Measurements from ENCODE around the gene OR4D11. TPM values are rescaled to one million over a fixed set of nuclear protein-coding genes. Genes with fewer than 3 reads are reported as not detected.

The OR4D11 gene
- total and polyA plus RNA-seq, 10 of the 15 experiments (the other 5 are each of a cell fraction or from before 2014, with no cell fraction given), result not detected

DNA sequence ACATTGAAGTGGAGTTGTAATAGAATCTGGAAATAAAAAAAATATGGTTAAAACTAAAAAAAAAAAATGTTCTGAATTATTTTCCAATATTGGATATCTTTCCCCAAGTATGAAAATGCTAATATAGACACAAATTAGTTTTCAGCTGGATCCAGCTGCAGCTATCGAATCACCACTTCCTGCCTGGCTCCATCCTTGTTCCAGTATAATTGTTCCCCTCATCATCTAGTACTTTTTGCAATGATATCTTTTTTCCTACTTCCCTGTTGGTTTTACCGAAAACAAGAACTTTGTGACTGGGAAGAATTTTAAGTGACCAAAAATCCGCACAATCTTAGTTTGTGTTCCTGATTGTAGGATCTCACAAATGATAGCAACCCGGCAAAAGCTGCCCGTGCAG lies 17.4 kb downstream of the OR4D11 start:
- Histone ChIP-seq H3K9ac (ENCODE audit: control insufficient read depth, insufficient read depth, low read length) (no peak overlapping the region), H4K20me1 (ENCODE audit: control insufficient read depth, insufficient read depth) (no peaks in the 10 kb centered on the region), H2AFZ (ENCODE audit: control insufficient read depth, low read depth, low read length) (no peak overlapping the region), H3K27ac (ENCODE audit: control insufficient read depth, insufficient read depth) (no peak overlapping the region), H3K79me2 (ENCODE audit: control insufficient read depth, insufficient read depth, low read length) (no peaks in the 10 kb centered on the region), H3K36me3 (ENCODE audit: control insufficient read depth in 2 of 2, insufficient read depth in 2 of 2, low read length in 1 of 2) (no peaks in the 10 kb centered on the region), H3K27me3 (replicated peaks in 1 of 2; ENCODE audit: control insufficient read depth in 2 of 2, insufficient read depth in 2 of 2, low read length in 1 of 2) (no peaks in the 10 kb centered on the region), H3K4me3 (no peak overlapping the region), H3K4me2 (ENCODE audit: control insufficient read depth, insufficient read depth) (no peak overlapping the region), H3K9me3 (replicated peaks; ENCODE audit: control insufficient read depth, insufficient read depth, low read length) (no peaks in the 10 kb centered on the region), H3K4me1 (ENCODE audit: control insufficient read depth, insufficient read depth, low read length) (no peaks in the 10 kb centered on the region)
- DNase-seq (ENCODE audit: low read depth, low spot score) (no peak), ATAC-seq (no peak), FAIRE-seq (no peak)
- ChIA-PET SMC1A (ENCODE audit: uncharacterized antibody, unreplicated experiment) (interaction anchor here (1.5 kb wide), 1 partner anchor 17 kb away, joined by 3 read pairs; no protein-coding TSS in a partner anchor), POLR2A (no interaction called here), RAD21 (ENCODE audit: unreplicated experiment) (no interaction called here), CTCF (no interaction called here)
- intact Hi-C loops (cut with micrococcal nuclease; ENCODE audit: unreplicated experiment), result no loop called here
- 58% methylated on average over 5 of the region's 5 CpGs for WGBS (ENCODE audit: insufficient coverage, insufficient replicate concordance, low lambda C conversion rate, missing lambda C conversion rate)
- in situ Hi-C loops (cut with MboI), result no loop called here
- no TSS peak for BruUV-seq (replicated peaks)
- TF ChIP-seq MTA3 (IDR thresholded peaks at IDR 0.05; ENCODE audit: borderline replicate concordance, low read length), result no peak
- TF ChIP-seq, protein P1, sequence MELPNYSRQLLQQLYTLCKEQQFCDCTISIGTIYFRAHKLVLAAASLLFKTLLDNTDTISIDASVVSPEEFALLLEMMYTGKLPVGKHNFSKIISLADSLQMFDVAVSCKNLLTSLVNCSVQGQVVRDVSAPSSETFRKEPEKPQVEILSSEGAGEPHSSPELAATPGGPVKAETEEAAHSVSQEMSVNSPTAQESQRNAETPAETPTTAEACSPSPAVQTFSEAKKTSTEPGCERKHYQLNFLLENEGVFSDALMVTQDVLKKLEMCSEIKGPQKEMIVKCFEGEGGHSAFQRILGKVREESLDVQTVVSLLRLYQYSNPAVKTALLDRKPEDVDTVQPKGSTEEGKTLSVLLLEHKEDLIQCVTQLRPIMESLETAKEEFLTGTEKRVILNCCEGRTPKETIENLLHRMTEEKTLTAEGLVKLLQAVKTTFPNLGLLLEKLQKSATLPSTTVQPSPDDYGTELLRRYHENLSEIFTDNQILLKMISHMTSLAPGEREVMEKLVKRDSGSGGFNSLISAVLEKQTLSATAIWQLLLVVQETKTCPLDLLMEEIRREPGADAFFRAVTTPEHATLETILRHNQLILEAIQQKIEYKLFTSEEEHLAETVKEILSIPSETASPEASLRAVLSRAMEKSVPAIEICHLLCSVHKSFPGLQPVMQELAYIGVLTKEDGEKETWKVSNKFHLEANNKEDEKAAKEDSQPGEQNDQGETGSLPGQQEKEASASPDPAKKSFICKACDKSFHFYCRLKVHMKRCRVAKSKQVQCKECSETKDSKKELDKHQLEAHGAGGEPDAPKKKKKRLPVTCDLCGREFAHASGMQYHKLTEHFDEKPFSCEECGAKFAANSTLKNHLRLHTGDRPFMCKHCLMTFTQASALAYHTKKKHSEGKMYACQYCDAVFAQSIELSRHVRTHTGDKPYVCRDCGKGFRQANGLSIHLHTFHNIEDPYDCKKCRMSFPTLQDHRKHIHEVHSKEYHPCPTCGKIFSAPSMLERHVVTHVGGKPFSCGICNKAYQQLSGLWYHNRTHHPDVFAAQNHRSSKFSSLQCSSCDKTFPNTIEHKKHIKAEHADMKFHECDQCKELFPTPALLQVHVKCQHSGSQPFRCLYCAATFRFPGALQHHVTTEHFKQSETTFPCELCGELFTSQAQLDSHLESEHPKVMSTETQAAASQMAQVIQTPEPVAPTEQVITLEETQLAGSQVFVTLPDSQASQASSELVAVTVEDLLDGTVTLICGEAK (IDR thresholded peaks at IDR 0.05; ENCODE audit: borderline replicate concordance), result no peak
- TF ChIP-seq ZNF622 (IDR thresholded peaks at IDR 0.05), result no peak
- no peak for TF ChIP-seq STAT3 (IDR thresholded peaks at IDR 0.05; ENCODE audit: low read depth, low read length)
- TF ChIP-seq, protein P2, sequence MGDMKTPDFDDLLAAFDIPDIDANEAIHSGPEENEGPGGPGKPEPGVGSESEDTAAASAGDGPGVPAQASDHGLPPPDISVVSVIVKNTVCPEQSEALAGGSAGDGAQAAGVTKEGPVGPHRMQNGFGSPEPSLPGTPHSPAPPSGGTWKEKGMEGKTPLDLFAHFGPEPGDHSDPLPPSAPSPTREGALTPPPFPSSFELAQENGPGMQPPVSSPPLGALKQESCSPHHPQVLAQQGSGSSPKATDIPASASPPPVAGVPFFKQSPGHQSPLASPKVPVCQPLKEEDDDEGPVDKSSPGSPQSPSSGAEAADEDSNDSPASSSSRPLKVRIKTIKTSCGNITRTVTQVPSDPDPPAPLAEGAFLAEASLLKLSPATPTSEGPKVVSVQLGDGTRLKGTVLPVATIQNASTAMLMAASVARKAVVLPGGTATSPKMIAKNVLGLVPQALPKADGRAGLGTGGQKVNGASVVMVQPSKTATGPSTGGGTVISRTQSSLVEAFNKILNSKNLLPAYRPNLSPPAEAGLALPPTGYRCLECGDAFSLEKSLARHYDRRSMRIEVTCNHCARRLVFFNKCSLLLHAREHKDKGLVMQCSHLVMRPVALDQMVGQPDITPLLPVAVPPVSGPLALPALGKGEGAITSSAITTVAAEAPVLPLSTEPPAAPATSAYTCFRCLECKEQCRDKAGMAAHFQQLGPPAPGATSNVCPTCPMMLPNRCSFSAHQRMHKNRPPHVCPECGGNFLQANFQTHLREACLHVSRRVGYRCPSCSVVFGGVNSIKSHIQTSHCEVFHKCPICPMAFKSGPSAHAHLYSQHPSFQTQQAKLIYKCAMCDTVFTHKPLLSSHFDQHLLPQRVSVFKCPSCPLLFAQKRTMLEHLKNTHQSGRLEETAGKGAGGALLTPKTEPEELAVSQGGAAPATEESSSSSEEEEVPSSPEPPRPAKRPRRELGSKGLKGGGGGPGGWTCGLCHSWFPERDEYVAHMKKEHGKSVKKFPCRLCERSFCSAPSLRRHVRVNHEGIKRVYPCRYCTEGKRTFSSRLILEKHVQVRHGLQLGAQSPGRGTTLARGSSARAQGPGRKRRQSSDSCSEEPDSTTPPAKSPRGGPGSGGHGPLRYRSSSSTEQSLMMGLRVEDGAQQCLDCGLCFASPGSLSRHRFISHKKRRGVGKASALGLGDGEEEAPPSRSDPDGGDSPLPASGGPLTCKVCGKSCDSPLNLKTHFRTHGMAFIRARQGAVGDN (IDR thresholded peaks at IDR 0.05), result no peak
- no peak for TF ChIP-seq ZNF274 (IDR thresholded peaks at IDR 0.05; ENCODE audit: insufficient read depth, insufficient read length)
- TF ChIP-seq CBX5 (IDR thresholded peaks at IDR 0.05; ENCODE audit: low read depth), result no peak
- no peak for TF ChIP-seq RAD51 (IDR thresholded peaks at IDR 0.05)
- TF ChIP-seq, protein P3, sequence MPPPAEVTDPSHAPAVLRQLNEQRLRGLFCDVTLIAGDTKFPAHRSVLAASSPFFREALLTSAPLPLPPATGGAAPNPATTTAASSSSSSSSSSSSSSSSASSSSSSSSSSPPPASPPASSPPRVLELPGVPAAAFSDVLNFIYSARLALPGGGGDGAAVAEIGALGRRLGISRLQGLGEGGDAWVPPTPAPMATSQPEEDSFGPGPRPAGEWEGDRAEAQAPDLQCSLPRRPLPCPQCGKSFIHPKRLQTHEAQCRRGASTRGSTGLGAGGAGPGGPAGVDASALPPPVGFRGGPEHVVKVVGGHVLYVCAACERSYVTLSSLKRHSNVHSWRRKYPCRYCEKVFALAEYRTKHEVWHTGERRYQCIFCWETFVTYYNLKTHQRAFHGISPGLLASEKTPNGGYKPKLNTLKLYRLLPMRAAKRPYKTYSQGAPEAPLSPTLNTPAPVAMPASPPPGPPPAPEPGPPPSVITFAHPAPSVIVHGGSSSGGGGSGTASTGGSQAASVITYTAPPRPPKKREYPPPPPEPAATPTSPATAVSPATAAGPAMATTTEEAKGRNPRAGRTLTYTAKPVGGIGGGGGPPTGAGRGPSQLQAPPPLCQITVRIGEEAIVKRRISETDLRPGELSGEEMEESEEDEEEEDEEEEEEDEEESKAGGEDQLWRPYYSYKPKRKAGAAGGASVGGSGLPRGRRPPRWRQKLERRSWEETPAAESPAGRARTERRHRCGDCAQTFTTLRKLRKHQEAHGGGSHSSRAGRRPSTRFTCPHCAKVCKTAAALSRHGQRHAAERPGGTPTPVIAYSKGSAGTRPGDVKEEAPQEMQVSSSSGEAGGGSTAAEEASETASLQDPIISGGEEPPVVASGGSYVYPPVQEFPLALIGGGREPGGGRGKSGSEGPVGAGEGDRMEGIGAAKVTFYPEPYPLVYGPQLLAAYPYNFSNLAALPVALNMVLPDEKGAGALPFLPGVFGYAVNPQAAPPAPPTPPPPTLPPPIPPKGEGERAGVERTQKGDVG (CRISPR knock-in tag; IDR thresholded peaks at IDR 0.05), result no peak
- TF ChIP-seq, protein P4, sequence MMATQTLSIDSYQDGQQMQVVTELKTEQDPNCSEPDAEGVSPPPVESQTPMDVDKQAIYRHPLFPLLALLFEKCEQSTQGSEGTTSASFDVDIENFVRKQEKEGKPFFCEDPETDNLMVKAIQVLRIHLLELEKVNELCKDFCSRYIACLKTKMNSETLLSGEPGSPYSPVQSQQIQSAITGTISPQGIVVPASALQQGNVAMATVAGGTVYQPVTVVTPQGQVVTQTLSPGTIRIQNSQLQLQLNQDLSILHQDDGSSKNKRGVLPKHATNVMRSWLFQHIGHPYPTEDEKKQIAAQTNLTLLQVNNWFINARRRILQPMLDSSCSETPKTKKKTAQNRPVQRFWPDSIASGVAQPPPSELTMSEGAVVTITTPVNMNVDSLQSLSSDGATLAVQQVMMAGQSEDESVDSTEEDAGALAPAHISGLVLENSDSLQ (IDR thresholded peaks at IDR 0.05), result no peak
